HuH-7 (cell line): ENCODE measurements around the gene MPO.

Experiments used
- DNase-seq: peaks from one replicate; pipeline ENCODE4 v3.0.0; 2011; ENCODE audit warnings: low spot score

MPO gene

GRCh38 chr17:58233543-58233942 is 47.2 kb downstream of the MPO start:
- DNase-seq = no peak

GRCh38 chr17:58232707-58233156 is 48.0 kb downstream of the MPO start:
- DNase-seq = no peak

GRCh38 chr17:58231641-58232040 is 49.1 kb downstream of the MPO start:
- no peak for DNase-seq

DNA sequence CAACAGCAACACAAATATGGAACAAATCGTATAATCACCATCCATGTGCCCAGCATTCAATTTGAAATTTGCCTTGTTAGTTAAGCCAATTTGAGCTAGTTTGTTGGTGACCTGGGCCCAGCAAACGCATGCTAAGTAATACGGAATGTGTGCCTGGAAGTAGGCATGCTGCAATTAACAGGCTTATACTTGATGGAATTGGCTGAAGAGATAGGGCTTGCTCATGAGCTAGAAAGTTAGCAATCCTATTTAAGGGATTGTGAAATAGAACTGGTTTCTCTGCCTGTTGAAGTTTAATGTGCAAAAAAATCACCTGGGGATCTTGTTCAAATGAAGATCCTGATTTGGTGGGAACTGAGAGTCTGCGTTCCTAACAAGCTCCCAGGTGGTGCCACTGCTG is 50.9 kb downstream of the MPO start:
- DNase-seq = no peak

DNA sequence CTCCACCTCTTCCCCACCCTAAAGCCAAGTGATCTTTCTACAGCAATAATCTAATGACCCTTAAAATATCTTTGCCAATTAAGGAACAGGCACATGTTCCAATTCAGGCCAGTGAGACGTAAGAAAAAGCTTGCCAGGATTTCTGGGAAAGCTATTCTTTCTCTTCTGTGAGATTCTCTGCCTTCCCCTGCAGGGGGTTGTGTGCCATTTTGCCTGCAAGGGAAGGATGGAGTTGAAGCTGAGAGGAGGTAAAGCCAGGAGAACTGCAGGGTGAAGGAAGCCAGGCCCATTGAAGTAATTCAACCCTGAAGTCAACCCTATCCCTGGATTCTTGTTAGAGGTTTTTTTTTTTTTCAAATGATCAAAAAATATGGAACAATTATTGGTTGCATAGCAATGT is 51.4 kb downstream of the MPO start:
- DNase-seq = no peak

DNA sequence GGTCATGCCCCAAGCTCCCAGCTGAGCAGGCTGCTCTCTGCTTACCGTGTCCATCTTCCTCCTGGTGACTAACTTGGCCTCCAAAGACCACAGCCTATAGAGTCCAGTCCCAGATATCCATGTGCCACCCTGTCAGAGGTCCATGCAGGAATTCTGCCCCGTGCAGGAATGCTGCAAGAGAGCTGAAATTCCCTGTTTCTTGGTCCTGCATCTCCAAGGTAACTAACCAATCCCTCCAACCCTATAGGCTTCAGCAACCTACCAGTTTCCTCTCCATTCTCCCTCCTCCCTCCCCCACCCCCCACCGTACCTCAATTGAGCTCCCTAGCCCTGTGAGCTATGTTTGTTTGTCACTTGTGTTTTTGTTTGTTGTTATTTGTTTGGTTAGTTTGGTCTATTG is 52.1 kb downstream of the MPO start:
- DNase-seq = no peak

GRCh38 chr17:58227733-58228132 is 53.0 kb downstream of the MPO start:
- no peak for DNase-seq

DNA sequence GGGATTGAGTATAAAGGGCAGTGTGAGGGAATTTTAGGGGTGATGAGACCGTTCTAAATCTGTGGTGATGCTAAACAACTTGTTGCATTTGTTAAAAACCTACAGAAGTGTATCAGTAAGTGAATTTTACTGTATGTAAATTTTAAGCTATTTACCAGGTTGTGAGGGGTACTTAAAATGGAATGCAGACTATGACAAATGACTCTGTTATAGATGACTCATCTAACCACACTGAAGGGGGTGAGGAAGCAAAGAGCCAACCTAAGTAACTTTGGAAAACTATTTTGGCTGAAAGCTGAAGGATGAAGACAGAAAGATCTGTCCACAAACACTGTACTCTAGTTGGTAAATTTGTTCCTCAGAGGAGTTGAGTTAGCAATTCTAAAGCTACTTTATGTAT is 56.4 kb downstream of the MPO start:
- DNase-seq = no peak
